GM18502 (cell line): ENCODE data around the gene PADI1.
"Not testable (repeated sequence)": the region's sequence is repeated elsewhere in the genome, so short reads cannot be mapped to it uniquely, and the experiment has no call there.

Source experiments
- ATAC-seq: cut with Tn5 transposase; IDR thresholded peaks from one replicate; pipeline ENCODE4 v1.9.1; 2021; ENCODE audit warnings: mild to moderate bottlenecking; ENCODE audit not compliant: unreplicated experiment, poor library complexity

PADI1 gene

GRCh38 chr1:17236779-17237560 is 32.0 kb downstream of the PADI1 start:
- no peak for ATAC-seq

GRCh38 chr1:17237561-17237903 is 32.6 kb downstream of the PADI1 start:
- no peak for ATAC-seq

GRCh38 chr1:17239420-17239819 is 34.5 kb downstream of the PADI1 start:
- no peak for ATAC-seq

- not testable (repeated sequence) for ATAC-seq
These were observed 36.3 kb downstream of the PADI1 start for GRCh38 chr1:17241011-17241779.

- not testable (repeated sequence) for ATAC-seq
These were observed 36.8 kb downstream of the PADI1 start for GRCh38 chr1:17241780-17242074.

GRCh38 chr1:17243274-17243673 is 38.3 kb downstream of the PADI1 start:
- ATAC-seq = no peak

- no peak for ATAC-seq
These were observed 40.2 kb downstream of the PADI1 start for GRCh38 chr1:17244821-17245740.

GRCh38 chr1:17245816-17246325 is 40.9 kb downstream of the PADI1 start:
- no peak for ATAC-seq

- ATAC-seq = no peak
These were observed 42.0 kb downstream of the PADI1 start for GRCh38 chr1:17246971-17247370.

- no peak for ATAC-seq
These were observed 43.9 kb downstream of the PADI1 start, which contains the start of gene PADI3 for GRCh38 chr1:17248781-17249180. TSS of gene PADI3 (plus strand) at chr1:17249098. CDS start at chr1:17249138, 40 bp downstream.

GRCh38 chr1:17250601-17251000 is 45.7 kb downstream of the PADI1 start:
- ATAC-seq = no peak

- no peak for ATAC-seq
These were observed 46.3 kb downstream of the PADI1 start for GRCh38 chr1:17251246-17251645.

GRCh38 chr1:17251701-17252376 is 46.9 kb downstream of the PADI1 start:
- ATAC-seq = no peak

- ATAC-seq = no peak
These were observed 50.4 kb downstream of the PADI1 start for GRCh38 chr1:17255336-17255735.

GRCh38 chr1:17258116-17258757 is 53.3 kb downstream of the PADI1 start:
- no peak for ATAC-seq

- no peak for ATAC-seq
These were observed 53.8 kb downstream of the PADI1 start for GRCh38 chr1:17258758-17259130.

GRCh38 chr1:17259233-17259873 is 54.4 kb downstream of the PADI1 start:
- no peak for ATAC-seq

GRCh38 chr1:17260264-17260663 is 55.3 kb downstream of the PADI1 start:
- no peak for ATAC-seq

GRCh38 chr1:17260738-17261137 is 55.8 kb downstream of the PADI1 start:
- ATAC-seq = no peak
